ENCODE results near the gene ZNF14. TPM values are rescaled to one million over a fixed set of nuclear protein-coding genes. Genes with fewer than 3 reads are reported as not detected.

Gene ZNF14
- total and polyA plus RNA-seq, 10 of the 15 experiments (the other 5 are each of a cell fraction or from before 2014, with no cell fraction given), result 2.5 to 7.2 (median 4.6) TPM

GRCh38 chr19:19776206-19777008 lies 43.5 kb upstream of the ZNF14 start (continued):
- TF ChIP-seq ZNF592 (IDR thresholded peaks at IDR 0.05) (no peak), RELA (IDR thresholded peaks at IDR 0.05; ENCODE audit: borderline replicate concordance, partially characterized antibody) (no peak), KLF5 (IDR thresholded peaks at IDR 0.05; ENCODE audit: partially characterized antibody) (peak; percentile 32), NR2C2 (IDR thresholded peaks at IDR 0.05; ENCODE audit: borderline replicate concordance, control insufficient read depth, insufficient read length, low read depth) (no peak), PKNOX1 (IDR thresholded peaks at IDR 0.05) (no peak), ESRRA (IDR thresholded peaks at IDR 0.05; ENCODE audit: low read length) (no peak), NFYB (IDR thresholded peaks at IDR 0.05; ENCODE audit: insufficient read depth, low read depth, low read length) (0 out of 2 replicates have a peak, but pooled peaks have one; percentile 12), E2F4 (IDR thresholded peaks at IDR 0.05; ENCODE audit: low read depth, low read length) (0 out of 2 replicates have a peak, but pooled peaks have one; percentile 50), E2F8 (IDR thresholded peaks at IDR 0.05; ENCODE audit: low read depth, partially characterized antibody) (no peak), POLR2AphosphoS2 (IDR thresholded peaks at IDR 0.05; ENCODE audit: low read depth, low read length) (peak; percentile 77; the same call in 1 of the 2 replicates), ETV6 (conservative IDR thresholded peaks at IDR 0.05 in 1 of 2, IDR thresholded peaks at IDR 0.05 in 1 of 2; ENCODE audit: borderline replicate concordance in 1 of 2, low read depth in 1 of 2) (no peak), MXI1 (IDR thresholded peaks at IDR 0.05; ENCODE audit: low read depth, low read length) (peak; percentile 57; the same call in 1 of the 2 replicates), DPF2 (IDR thresholded peaks at IDR 0.05) (0 out of 2 replicates have a peak, but pooled peaks have one; percentile 14), HDAC6 (IDR thresholded peaks at IDR 0.05; ENCODE audit: unreplicated experiment) (no peak), CREM (IDR thresholded peaks at IDR 0.05; ENCODE audit: low read depth) (peak; percentile 96), EGR1 (IDR thresholded peaks at IDR 0.05; ENCODE audit: borderline replicate concordance in 1 of 2, low read depth in 2 of 2, low read length in 2 of 2) (no peak), BCL11A (IDR thresholded peaks at IDR 0.05; ENCODE audit: low read depth, low read length) (no peak), ATF7 (IDR thresholded peaks at IDR 0.05; ENCODE audit: low read depth) (no peak; the same call in 1 of the 2 replicates), SREBF2 (IDR thresholded peaks at IDR 0.05; ENCODE audit: low read length) (no peak)

Data from GM12878 (cell line).